Colonic mucosa (tissue), 4 donors: ENCODE measurements around the gene TCEA2. TPM values are rescaled to one million over a fixed set of nuclear protein-coding genes. Genes with fewer than 3 reads are reported as not detected.

Experiments
- DNase-seq: peaks from one replicate; pipeline ENCODE4 v3.0.0-alpha.2; 2020
- H3K27ac ChIP-seq: fragments of 200-600 bp; one replicate; pipeline ENCODE4 v1.8.0; 2021
- H3K27me3 ChIP-seq: fragments of 200-600 bp; one replicate; pipeline ENCODE4 v1.8.0; 2021
- H3K36me3 ChIP-seq: fragments of 200-600 bp; one replicate; pipeline ENCODE4 v1.8.0; 2021
- H3K4me1 ChIP-seq: fragments of 200-600 bp; one replicate; pipeline ENCODE4 v1.8.0; 2021; ENCODE audit warnings: mild to moderate bottlenecking
- H3K4me3 ChIP-seq: fragments of 200-600 bp; one replicate; pipeline ENCODE4 v1.8.0; 2021
- H3K9ac ChIP-seq, 2 donors: one replicate each; pipeline ENCODE4 v1.7.0; 2013; ENCODE audit warnings: control low read depth in 2 of 2, low read depth in 2 of 2, low read length in 2 of 2
- H3K9me3 ChIP-seq: fragments of 200-600 bp; one replicate; pipeline ENCODE4 v1.8.0; 2021
- intact Hi-C: fragments of 100-400 bp; cut with DNase I; formaldehyde crosslinking; loops from one replicate; pipeline ENCODE4 v1.14.1; 2022
- total RNA-seq, 2 donors: library from RNA; stranded (reverse); fragmentation: NEBNext Ultra II Directional in 1 of 2; extraction: Animal tissue kit (Norgen Biotek cat#: 25700) in 1 of 2; gene quantifications; one replicate each; pipeline ENCODE4 v1.2.1, GENCODE V29; 2021
- TF ChIP-seq, protein P1 (sequence below): fragments of 200-600 bp; IDR thresholded peaks from one replicate; pipeline ENCODE4 v1.8.0; 2022; ENCODE audit warnings: antibody characterized with exemption, mild to moderate bottlenecking
- donor health status: healthy.
- donor health status: DM: no; HTN: no; CAD: no.
- donor health status: DM: no; HTN: no; CAD: no.

The TCEA2 gene
- total RNA-seq, 2 donors from 2014 or later: 7.3 to 11.8 TPM

GRCh38 chr20:64090165-64090564, 27.2 kb downstream of the TCEA2 start:
- no peak overlapping the region for H3K4me3 ChIP-seq
- intact Hi-C loops: no loop called here
- no peaks in the 10 kb centered on the region for H3K4me1 ChIP-seq
- no peak overlapping the region for H3K27ac ChIP-seq
- H3K9me3 ChIP-seq: no peaks in the 10 kb centered on the region
- no peaks in the 10 kb centered on the region for H3K36me3 ChIP-seq
- TF ChIP-seq, protein P1, sequence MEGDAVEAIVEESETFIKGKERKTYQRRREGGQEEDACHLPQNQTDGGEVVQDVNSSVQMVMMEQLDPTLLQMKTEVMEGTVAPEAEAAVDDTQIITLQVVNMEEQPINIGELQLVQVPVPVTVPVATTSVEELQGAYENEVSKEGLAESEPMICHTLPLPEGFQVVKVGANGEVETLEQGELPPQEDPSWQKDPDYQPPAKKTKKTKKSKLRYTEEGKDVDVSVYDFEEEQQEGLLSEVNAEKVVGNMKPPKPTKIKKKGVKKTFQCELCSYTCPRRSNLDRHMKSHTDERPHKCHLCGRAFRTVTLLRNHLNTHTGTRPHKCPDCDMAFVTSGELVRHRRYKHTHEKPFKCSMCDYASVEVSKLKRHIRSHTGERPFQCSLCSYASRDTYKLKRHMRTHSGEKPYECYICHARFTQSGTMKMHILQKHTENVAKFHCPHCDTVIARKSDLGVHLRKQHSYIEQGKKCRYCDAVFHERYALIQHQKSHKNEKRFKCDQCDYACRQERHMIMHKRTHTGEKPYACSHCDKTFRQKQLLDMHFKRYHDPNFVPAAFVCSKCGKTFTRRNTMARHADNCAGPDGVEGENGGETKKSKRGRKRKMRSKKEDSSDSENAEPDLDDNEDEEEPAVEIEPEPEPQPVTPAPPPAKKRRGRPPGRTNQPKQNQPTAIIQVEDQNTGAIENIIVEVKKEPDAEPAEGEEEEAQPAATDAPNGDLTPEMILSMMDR: no peak
- no peak overlapping the region for H3K9ac ChIP-seq
- peaks cover 1% of the 10 kb centered on the region for H3K27me3 ChIP-seq
- no peak for DNase-seq

DNA sequence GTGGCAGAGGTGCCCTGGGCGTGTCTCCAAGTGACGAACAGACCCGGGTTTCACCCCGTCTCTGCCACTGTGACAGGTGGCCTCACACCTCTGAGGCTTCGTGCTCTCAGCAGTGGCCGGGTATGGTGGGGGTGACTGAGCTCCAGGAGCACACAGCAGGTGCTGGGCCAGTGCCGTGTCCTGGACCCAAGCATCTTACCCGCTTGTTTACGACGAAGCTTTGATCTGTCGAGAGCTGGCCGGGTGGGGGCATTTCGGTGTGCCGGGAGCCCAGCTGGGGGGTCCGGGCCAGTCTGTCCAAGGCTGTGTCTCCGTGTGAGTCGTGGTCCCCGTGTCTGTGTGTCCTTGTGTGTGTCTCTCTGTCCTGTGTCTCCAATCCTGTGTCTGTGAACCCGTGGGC, 28.3 kb downstream of the TCEA2 start:
- DNase-seq: no peak
- Histone ChIP-seq H3K4me1 (no peaks in the 10 kb centered on the region), H3K9ac (no peak overlapping the region), H3K36me3 (no peaks in the 10 kb centered on the region), H3K9me3 (no peaks in the 10 kb centered on the region), H3K27ac (no peak overlapping the region), H3K27me3 (no peaks in the 10 kb centered on the region), H3K4me3 (no peak overlapping the region)
- intact Hi-C loops: no loop called here
- TF ChIP-seq, protein P1: no peak

DNA sequence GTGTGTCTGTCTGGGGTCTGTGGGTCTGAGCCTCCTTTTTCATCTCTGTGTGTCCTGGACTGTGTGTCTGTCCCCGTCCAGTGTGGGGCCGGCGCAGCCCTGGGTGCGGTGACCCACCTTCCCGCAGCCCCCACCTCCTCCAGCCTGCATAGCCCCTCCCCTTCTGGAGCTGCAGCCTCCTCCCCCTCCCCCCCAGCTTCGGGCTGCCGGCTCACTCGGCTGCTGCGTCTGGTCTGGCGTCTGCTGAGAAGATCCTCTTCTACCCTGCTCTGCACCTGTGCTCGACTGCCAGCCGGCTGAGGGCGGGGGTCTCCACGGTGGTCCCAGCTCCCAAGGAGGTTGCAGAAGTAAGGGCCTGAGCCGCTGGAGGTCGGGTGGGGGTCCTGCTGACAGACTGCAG, 28.8 kb downstream of the TCEA2 start:
- intact Hi-C loops: no loop called here
- Histone ChIP-seq H3K36me3 (no peaks in the 10 kb centered on the region), H3K27ac (no peak overlapping the region), H3K4me3 (no peak overlapping the region), H3K27me3 (no peaks in the 10 kb centered on the region), H3K9ac (no peak overlapping the region), H3K4me1 (no peaks in the 10 kb centered on the region), H3K9me3 (no peaks in the 10 kb centered on the region)
- DNase-seq: no peak
- TF ChIP-seq, protein P1: no peak

DNA sequence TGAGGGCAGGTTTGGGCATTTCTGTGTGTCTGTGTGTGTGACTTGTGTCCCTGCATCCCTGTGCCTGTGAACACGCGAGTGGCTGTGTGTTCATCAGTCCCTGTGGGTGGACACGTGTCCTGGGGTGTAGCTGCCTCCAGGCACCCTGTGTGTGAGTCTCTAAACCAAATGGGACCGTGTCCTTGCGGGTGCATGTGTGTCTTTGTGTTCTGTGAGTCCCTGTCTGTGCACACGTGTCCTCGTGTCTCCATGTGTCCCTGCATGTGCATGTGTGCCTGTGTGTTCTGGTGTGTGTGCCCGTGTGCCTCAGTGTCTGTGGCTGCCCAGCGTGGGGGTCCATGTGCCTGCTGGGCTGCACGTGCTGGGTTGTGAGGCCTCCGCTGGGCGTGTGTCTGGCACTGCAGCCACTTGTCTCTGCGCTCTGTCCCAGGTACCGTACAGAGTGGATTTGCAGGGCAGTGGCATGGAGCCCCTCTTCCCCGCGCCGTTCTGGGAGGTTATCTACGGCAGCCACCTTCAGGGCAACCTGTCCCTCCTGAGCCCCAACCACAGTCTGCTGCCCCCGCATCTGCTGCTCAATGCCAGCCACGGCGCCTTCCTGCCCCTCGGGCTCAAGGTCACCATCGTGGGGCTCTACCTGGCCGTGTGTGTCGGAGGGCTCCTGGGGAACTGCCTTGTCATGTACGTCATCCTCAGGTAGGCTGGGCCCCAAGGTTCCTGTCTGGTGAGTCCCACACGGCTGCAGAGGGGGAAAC, 29.4 kb downstream of the TCEA2 start:
- no peak overlapping the region for H3K9ac ChIP-seq

GRCh38 chr20:64093013-64093503, 30.1 kb downstream of the TCEA2 start:
- TF ChIP-seq, protein P1: no peak
- H3K9ac ChIP-seq: no peak overlapping the region
- no peaks in the 10 kb centered on the region for H3K36me3 ChIP-seq
- no peak for DNase-seq
- no peak overlapping the region for H3K27ac ChIP-seq
- no peaks in the 10 kb centered on the region for H3K4me1 ChIP-seq
- no peaks in the 10 kb centered on the region for H3K27me3 ChIP-seq
- H3K4me3 ChIP-seq: no peak overlapping the region
- H3K9me3 ChIP-seq: no peaks in the 10 kb centered on the region
- intact Hi-C loops: no loop called here

More for the DNA sequence above, 29.4 kb downstream of the TCEA2 start:
- Histone ChIP-seq H3K36me3 (no peaks in the 10 kb centered on the region), H3K27me3 (no peaks in the 10 kb centered on the region), H3K27ac (no peak overlapping the region), H3K4me3 (no peak overlapping the region), H3K9me3 (no peaks in the 10 kb centered on the region), H3K4me1 (no peaks in the 10 kb centered on the region)
- TF ChIP-seq, protein P1: no peak
- intact Hi-C loops: no loop called here
- no peak for DNase-seq
